Calu3 (cell line): ENCODE results near the gene SCRT2. TPM values are rescaled to one million over a fixed set of nuclear protein-coding genes. Genes with fewer than 3 reads are reported as not detected.

Experiments
- BruUV-seq: library from RNA; stranded (reverse); fragments of 400-500 nt; replicated peaks from 2 replicates; lab custom pipeline; 2021; lab: Mats Ljungman, UMichigan
- CTCF ChIA-PET: fragments of 300-600 bp; sonication (Branson Sonifier 250); formaldehyde crosslinking; loops from one replicate; lab custom pipeline; 2022; ENCODE audit warnings: antibody characterized with exemption; lab: Charles Lee
- DNase-seq: peaks from one replicate; pipeline ENCODE4 v3.0.0; 2022
- H3K27ac Mint-ChIP-seq: one replicate; pipeline ENCODE4 v1.8.0; 2022; ENCODE audit warnings: mixed read lengths; ENCODE audit not compliant: unreplicated experiment
- H3K27me3 Mint-ChIP-seq: one replicate; pipeline ENCODE4 v1.8.0; 2022; ENCODE audit warnings: mixed read lengths; ENCODE audit not compliant: unreplicated experiment
- H3K36me3 Mint-ChIP-seq: one replicate; pipeline ENCODE4 v1.8.0; 2022; ENCODE audit warnings: mild to moderate bottlenecking, moderate library complexity, mixed read lengths; ENCODE audit not compliant: insufficient read depth, unreplicated experiment
- H3K4me1 Mint-ChIP-seq: one replicate; pipeline ENCODE4 v1.8.0; 2022; ENCODE audit warnings: mild to moderate bottlenecking, low read depth, mixed read lengths; ENCODE audit not compliant: unreplicated experiment
- H3K4me3 Mint-ChIP-seq: one replicate; pipeline ENCODE4 v1.8.0; 2022; ENCODE audit warnings: mild to moderate bottlenecking, low read depth, moderate library complexity, mixed read lengths; ENCODE audit not compliant: unreplicated experiment
- H3K9me3 Mint-ChIP-seq: one replicate; pipeline ENCODE4 v1.8.0; 2022; ENCODE audit warnings: low read depth, mixed read lengths; ENCODE audit not compliant: unreplicated experiment
- CTCF ChIP-seq: fragments of 200-600 bp; IDR thresholded peaks from one replicate; pipeline ENCODE4 v1.8.0; 2022; ENCODE audit warnings: antibody characterized with exemption; ENCODE audit not compliant: unreplicated experiment
- intact Hi-C: fragments of 100-400 bp; cut with micrococcal nuclease; formaldehyde crosslinking; loops from one replicate; pipeline ENCODE4 v1.10.0; 2022; ENCODE audit not compliant: unreplicated experiment
- total RNA-seq: library from RNA; stranded (reverse); gene quantifications from 2 replicates; pipeline ENCODE4 v1.2.3, GENCODE V29; 2022

Gene SCRT2
- total RNA-seq, 1 experiment from 2014 or later: not detected

- no peak for DNase-seq
- H3K9me3 Mint-ChIP-seq: no peaks in the 10 kb centered on the region
- H3K27ac Mint-ChIP-seq: no peak overlapping the region
- CTCF ChIA-PET: interaction anchor here (0.6 kb wide), 1 partner anchor 131 kb away, joined by 5 read pairs; no protein-coding TSS in a partner anchor
- H3K27me3 Mint-ChIP-seq: no peaks in the 10 kb centered on the region
- H3K36me3 Mint-ChIP-seq: peaks cover 11% of the 10 kb centered on the region
- TF ChIP-seq CTCF: no peak
- no peak overlapping the region for H3K4me3 Mint-ChIP-seq
- intact Hi-C loops: loop anchor here (10.0 kb wide), 1 partner anchor 292 kb away; no protein-coding TSS in a partner anchor
- no TSS peak for BruUV-seq
- peaks cover 12% of the 10 kb centered on the region for H3K4me1 Mint-ChIP-seq
Observed at GRCh38 chr20:646868-647233, 28.8 kb downstream of the SCRT2 start.

GRCh38 chr20:646107-646867 lies 29.3 kb downstream of the SCRT2 start:
- no TSS peak for BruUV-seq
- DNase-seq: no peak
- peaks cover 6% of the 10 kb centered on the region for H3K4me1 Mint-ChIP-seq
- H3K36me3 Mint-ChIP-seq: peaks cover 11% of the 10 kb centered on the region
- H3K4me3 Mint-ChIP-seq: no peak overlapping the region
- intact Hi-C loops: loop anchor here (10.0 kb wide), 1 partner anchor 291 kb away; no protein-coding TSS in a partner anchor
- TF ChIP-seq CTCF: no peak
- H3K27ac Mint-ChIP-seq: no peak overlapping the region
- H3K9me3 Mint-ChIP-seq: no peaks in the 10 kb centered on the region
- no peaks in the 10 kb centered on the region for H3K27me3 Mint-ChIP-seq
- CTCF ChIA-PET: interaction anchor here (0.6 to 1.4 kb wide), 8 partner anchors 21 to 132 kb away, joined by 3 to 16 read pairs (median 4); partner anchors contain the start of genes CSNK2A1 and SLC52A3

- no peak overlapping the region for H3K27ac Mint-ChIP-seq
- intact Hi-C loops: loop anchor here (1.0 to 10.0 kb wide), 2 partner anchors 84 to 291 kb away; no protein-coding TSS in a partner anchor
- no peak overlapping the region for H3K4me3 Mint-ChIP-seq
- peaks cover 10% of the 10 kb centered on the region for H3K36me3 Mint-ChIP-seq
- no peaks in the 10 kb centered on the region for H3K9me3 Mint-ChIP-seq
- peak; percentile 81 for TF ChIP-seq CTCF
- DNase-seq: peak; percentile 76
- no peaks in the 10 kb centered on the region for H3K4me1 Mint-ChIP-seq
- BruUV-seq: no TSS peak
- peaks cover 4% of the 10 kb centered on the region for H3K27me3 Mint-ChIP-seq
- CTCF ChIA-PET: interaction anchor here (0.6 to 1.4 kb wide), 12 partner anchors 22 to 291 kb away, joined by 3 to 16 read pairs (median 3); partner anchors contain the start of genes CSNK2A1 and SLC52A3
Observed at GRCh38 chr20:645318-646106, 30.1 kb downstream of the SCRT2 start.

- intact Hi-C loops: loop anchor here (1.0 to 10.0 kb wide), 2 partner anchors 84 to 290 kb away; no protein-coding TSS in a partner anchor
- Mint-ChIP-seq H3K27me3 (peaks cover 11% of the 10 kb centered on the region), H3K9me3 (no peaks in the 10 kb centered on the region), H3K4me1 (no peaks in the 10 kb centered on the region), H3K27ac (no peak overlapping the region), H3K4me3 (no peak overlapping the region), H3K36me3 (peaks cover 3% of the 10 kb centered on the region)
- no TSS peak for BruUV-seq
- CTCF ChIA-PET: interaction anchor here (0.6 to 1.4 kb wide), 11 partner anchors 23 to 290 kb away, joined by 3 to 16 read pairs (median 3); partner anchors contain the start of genes CSNK2A1 and SLC52A3
- DNase-seq: no peak
- no peak for TF ChIP-seq CTCF
Observed at GRCh38 chr20:644692-645317, 30.8 kb downstream of the SCRT2 start.
